Uterine smooth muscle cell (primary cell): ENCODE measurements around the gene RABGEF1. TPM values are rescaled to one million over a fixed set of nuclear protein-coding genes. Genes with fewer than 3 reads are reported as not detected.

Experiments used
- total RNA-seq: library from RNA; depleted of rRNA; stranded (reverse); fragments of >200 nt; gene quantifications from 2 replicates; pipeline ENCODE4 v1.2.3, GENCODE V29; 2014

RABGEF1 gene
- total RNA-seq, result 55.8 and 58.9 TPM in 2 replicates

GRCh38 chr7:66740302-66740979 lies at the start of gene RABGEF1:
TSS of gene RABGEF1 (plus strand) at chr7:66740733. CDS start at chr7:66771900, 31,167 bp downstream.

Other genes starting within 250 kb of the RABGEF1 start
- gene KCTD7, start 111.9 kb upstream of the RABGEF1 start, total RNA-seq, result 10.1 and 15.7 TPM in 2 replicates
- 67.6 and 72.2 TPM in 2 replicates for gene TMEM248, start 180.5 kb downstream of the RABGEF1 start, total RNA-seq